Measurements from ENCODE around the gene FDX2.
A peak's percentile ranks its signal among the peaks of the same experiment; 100 is the strongest.
"Not testable (repeated sequence)": the region's sequence is repeated elsewhere in the genome, so short reads cannot be mapped to it uniquely, and the experiment has no call there.

FDX2 gene

GRCh38 chr19:10282043-10282442, 33.8 kb downstream of the FDX2 start:
- DNase-seq = not testable (repeated sequence)

GRCh38 chr19:10279737-10280442, 35.9 kb downstream of the FDX2 start:
- DNase-seq = no peak

- DNase-seq = no peak
Observed at GRCh38 chr19:10278935-10279334, 36.9 kb downstream of the FDX2 start.

GRCh38 chr19:10277795-10278589, 37.8 kb downstream of the FDX2 start:
- no peak for DNase-seq

- DNase-seq = no peak
Observed at GRCh38 chr19:10274589-10274988, 41.2 kb downstream of the FDX2 start.

GRCh38 chr19:10271543-10272086, 44.2 kb downstream of the FDX2 start:
- peak; percentile 53 for DNase-seq

GRCh38 chr19:10270616-10271394, 45.0 kb downstream of the FDX2 start, which contains the start of gene ICAM1:
Gene ICAM1, plus strand, starts transcription at chr19:10271120. Its CDS starts 40 bp downstream, at chr19:10271160.
- peak; percentile 91 for DNase-seq

GRCh38 chr19:10270180-10270615, 45.6 kb downstream of the FDX2 start:
- DNase-seq = peak; percentile 87

- DNase-seq = peak; percentile 93
Observed at GRCh38 chr19:10269333-10270179, 46.3 kb downstream of the FDX2 start.

- DNase-seq = no peak
Observed at GRCh38 chr19:10268071-10268470, 47.7 kb downstream of the FDX2 start.

GRCh38 chr19:10266706-10267105, 49.1 kb downstream of the FDX2 start:
- DNase-seq = no peak

GRCh38 chr19:10262771-10263170, 53.0 kb downstream of the FDX2 start:
- no peak for DNase-seq

- DNase-seq = peak; percentile 68
Observed at GRCh38 chr19:10260141-10260584, 55.7 kb downstream of the FDX2 start.
